HG03060 (cell line): ENCODE results near the gene STRA6.

Source experiments
- ATAC-seq: cut with Tn5 transposase; IDR thresholded peaks from one replicate; pipeline ENCODE4 v1.9.1; 2021; ENCODE audit warnings: low read depth, moderate number of reproducible peaks; ENCODE audit not compliant: unreplicated experiment

STRA6 gene

GRCh38 chr15:74227968-74228722 is 25.6 kb upstream of the STRA6 start:
- ATAC-seq, result no peak

- no peak for ATAC-seq
Measured at GRCh38 chr15:74226761-74227540, 24.4 kb upstream of the STRA6 start.

GRCh38 chr15:74225928-74226327 is 23.3 kb upstream of the STRA6 start:
- no peak for ATAC-seq

GRCh38 chr15:74222240-74223119 is 19.9 kb upstream of the STRA6 start:
- no peak for ATAC-seq

- no peak for ATAC-seq
Measured at GRCh38 chr15:74221399-74222239, 19.0 kb upstream of the STRA6 start.

GRCh38 chr15:74220475-74221248 is 18.1 kb upstream of the STRA6 start:
- no peak for ATAC-seq

- ATAC-seq, result no peak
Measured at GRCh38 chr15:74217907-74218885, 15.6 kb upstream of the STRA6 start.

- no peak for ATAC-seq
Measured at GRCh38 chr15:74216949-74217348, 14.4 kb upstream of the STRA6 start.

GRCh38 chr15:74215958-74216357 is 13.4 kb upstream of the STRA6 start:
- no peak for ATAC-seq

GRCh38 chr15:74214324-74215021 is 11.9 kb upstream of the STRA6 start:
- no peak for ATAC-seq

- no peak for ATAC-seq
Measured at GRCh38 chr15:74213858-74214284, 11.3 kb upstream of the STRA6 start.

- ATAC-seq, result no peak
Measured at GRCh38 chr15:74212494-74212893, 9.9 kb upstream of the STRA6 start.

- ATAC-seq, result no peak
Measured at GRCh38 chr15:74211656-74212055, 9.1 kb upstream of the STRA6 start.

GRCh38 chr15:74210729-74211128 is 8.1 kb upstream of the STRA6 start:
- no peak for ATAC-seq

- ATAC-seq, result no peak
Measured at GRCh38 chr15:74209997-74210671, 7.5 kb upstream of the STRA6 start.

- ATAC-seq, result no peak
Measured at GRCh38 chr15:74209560-74209958, 7.0 kb upstream of the STRA6 start.
